GM12878 (cell line): ENCODE results near the gene FHL1. TPM values are rescaled to one million over a fixed set of nuclear protein-coding genes. Genes with fewer than 3 reads are reported as not detected.

Experiments used
- ATAC-seq: fragments of 200-7000 bp; cut with Tn5 transposase; 3 replicates; pipeline ENCODE4 v1.9.1; 2020; ENCODE audit warnings: mild to moderate bottlenecking, moderate library complexity
- BruUV-seq: library from RNA; stranded (reverse); fragments of 400-500 nt; replicated peaks from 2 replicates; lab custom pipeline; 2021; lab: Mats Ljungman, UMichigan
- CTCF ChIA-PET: fragments of 300-600 bp; sonication (Branson Sonifier 250); formaldehyde crosslinking; extraction: SDS; loops from one replicate; lab custom pipeline; 2021; ENCODE audit warnings: inconsistent platforms; lab: Yijun Ruan, JAX
- POLR2A ChIA-PET: fragments of 350-600 bp; formaldehyde crosslinking; extraction: SDS; loops from one replicate; lab custom pipeline; 2021; ENCODE audit warnings: inconsistent platforms; lab: Charles Lee
- RAD21 ChIA-PET: fragments of 300-600 bp; sonication (Branson Sonifier 250); formaldehyde crosslinking; loops from one replicate; lab custom pipeline; 2023; ENCODE audit warnings: antibody characterized with exemption; ENCODE audit not compliant: unreplicated experiment; lab: Charles Lee
- SMC1A ChIA-PET: fragments of 300-600 bp; sonication (Branson Sonifier 250); formaldehyde crosslinking; loops from one replicate; lab custom pipeline; 2023; ENCODE audit not compliant: unreplicated experiment, uncharacterized antibody; lab: Charles Lee
- DNase-seq: peaks from one replicate; pipeline ENCODE4 v3.0.0-alpha.2; 2011; ENCODE audit warnings: low read depth, low spot score
- FAIRE-seq: peaks from 3 replicates; lab custom pipeline; 2011; peaks lifted over from hg19 to GRCh38; lab: Jason Lieb, UNC
- H2AFZ ChIP-seq: 2 replicates; pipeline ENCODE4 v1.6.0; 2011; ENCODE audit warnings: low read depth, low read length, control low read depth; ENCODE audit not compliant: control insufficient read depth
- H3K27ac ChIP-seq: 2 replicates; pipeline ENCODE4 v1.5.1; 2011; ENCODE audit warnings: control low read depth; ENCODE audit not compliant: control insufficient read depth, insufficient read depth
- H3K27me3 ChIP-seq, 2 experiments: replicated peaks in 1 of 2; 2 replicates each; pipeline versions ENCODE4 v1.6.0 to v1.6.1; 2011; ENCODE audit warnings: low read length in 1 of 2; ENCODE audit not compliant: control insufficient read depth in 2 of 2, insufficient read depth in 2 of 2
- H3K36me3 ChIP-seq, 2 experiments: 2 replicates each; pipeline ENCODE4 v1.5.1; 2011; ENCODE audit warnings: low read length in 1 of 2; ENCODE audit not compliant: control insufficient read depth in 2 of 2, insufficient read depth in 2 of 2
- H3K4me1 ChIP-seq: 2 replicates; pipeline ENCODE4 v1.6.1; 2011; ENCODE audit warnings: mild to moderate bottlenecking, low read length, moderate library complexity, mixed read lengths; ENCODE audit not compliant: control insufficient read depth, insufficient read depth
- H3K4me2 ChIP-seq: 2 replicates; pipeline ENCODE4 v1.6.0; 2011; ENCODE audit warnings: control low read depth; ENCODE audit not compliant: control insufficient read depth, insufficient read depth
- H3K4me3 ChIP-seq: fragments of 200-600 bp; sonication (generic); 2 replicates; pipeline ENCODE4 v1.5.1; 2016
- H3K79me2 ChIP-seq: 2 replicates; pipeline ENCODE4 v1.6.0; 2011; ENCODE audit warnings: low read length; ENCODE audit not compliant: control insufficient read depth, insufficient read depth
- H3K9ac ChIP-seq: 2 replicates; pipeline ENCODE4 v1.8.0; 2011; ENCODE audit warnings: low read length, control low read depth, mixed read lengths; ENCODE audit not compliant: control insufficient read depth, insufficient read depth
- H3K9me3 ChIP-seq: replicated peaks from 3 replicates; pipeline ENCODE4 v1.5.1; 2011; ENCODE audit warnings: mild to moderate bottlenecking, low read length; ENCODE audit not compliant: control insufficient read depth, insufficient read depth
- H4K20me1 ChIP-seq: 2 replicates; pipeline ENCODE4 v1.6.0; 2011; ENCODE audit not compliant: control insufficient read depth, insufficient read depth
- CHD1 ChIP-seq: IDR thresholded peaks from 2 replicates; pipeline ENCODE4 v1.6.1; 2012; ENCODE audit warnings: low read depth, low read length, improper control_type of control experiment
- EGR1 ChIP-seq, 2 experiments: IDR thresholded peaks; 1 replicate in 1 of 2; 2 replicates in 1 of 2; pipeline ENCODE4 v1.6.1; 2011 to 2012; ENCODE audit warnings: low read depth in 2 of 2, low read length in 2 of 2, borderline replicate concordance in 1 of 2, mild to moderate bottlenecking in 1 of 2, moderate library complexity in 1 of 2
- ETV6 ChIP-seq, 2 experiments: fragments of 450-650 bp in 1 of 2; IDR thresholded peaks in 1 of 2; conservative IDR thresholded peaks in 1 of 2; 2 replicates each; pipeline ENCODE4 v1.6.1; 2014; ENCODE audit warnings: antibody characterized with exemption in 1 of 2, borderline replicate concordance in 1 of 2, low read depth in 1 of 2, mild to moderate bottlenecking in 1 of 2, moderate library complexity in 1 of 2
- HDAC6 ChIP-seq: fragments of 200-600 bp; sonication (generic); IDR thresholded peaks from one replicate; pipeline ENCODE4 v1.8.0; 2017; ENCODE audit warnings: antibody characterized with exemption; ENCODE audit not compliant: unreplicated experiment
- MTA3 ChIP-seq: IDR thresholded peaks from 2 replicates; pipeline ENCODE4 v1.6.1; 2012; ENCODE audit warnings: low read length, inconsistent platforms, borderline replicate concordance
- POU2F2 ChIP-seq: IDR thresholded peaks from 3 replicates; pipeline ENCODE4 v1.6.1; 2011; ENCODE audit warnings: low read depth, mild to moderate bottlenecking, low read length, borderline replicate concordance
- TCF12 ChIP-seq: IDR thresholded peaks from 2 replicates; pipeline ENCODE4 v1.6.1; 2011; ENCODE audit warnings: low read depth, mild to moderate bottlenecking, low read length
- ZZZ3 ChIP-seq: IDR thresholded peaks from 2 replicates; pipeline ENCODE4 v1.6.1; 2011; ENCODE audit warnings: low read depth; ENCODE audit not compliant: control insufficient read depth, insufficient read length
- WGBS: methylation state at CpG from one replicate; pipeline ENCODE4 v1.1.6; 2016; ENCODE audit warnings: low lambda C conversion rate; ENCODE audit not compliant: insufficient replicate concordance, insufficient coverage; ENCODE audit errors: missing lambda C conversion rate; 5-methylcytosine and 5-hydroxymethylcytosine counted together
- in situ Hi-C: fragments of 300-500 bp; cut with MboI; formaldehyde crosslinking; loops from 9 replicates; pipeline ENCODE4 v1.14.3; 2018; ENCODE audit warnings: mixed read lengths
- intact Hi-C: fragments of 100-400 bp; cut with micrococcal nuclease; formaldehyde crosslinking; loops from one replicate; pipeline ENCODE4 v1.14.2; 2022; ENCODE audit not compliant: unreplicated experiment
- polyA plus RNA-seq, 11 experiments: library from polyadenylated mRNA; depleted of rRNA in 4 of 11; unstranded in 6 of 11; stranded (reverse) in 5 of 11; fragments of >200 nt; fragmentation: Nextera tagmentation in 4 of 11; fragmentation: Illumina TruSeq in 1 of 11; extraction: Ambion mirVana in 4 of 11; extraction: Trizol in 1 of 11; gene quantifications; 1 replicate in 1 of 11; 2 replicates in 10 of 11; pipeline versions ENCODE4 v1.2.1 to v1.2.3, GENCODE V29; 2011 to 2016; ENCODE audit warnings: inconsistent platforms in 2 of 11, missing spikeins in 2 of 11, low read depth in 1 of 11
- total RNA-seq, 4 experiments: library from RNA; depleted of rRNA in 3 of 4; stranded (reverse); fragments of >200 nt in 3 of 4; fragmentation: Illumina TruSeq in 1 of 4; extraction: Trizol in 1 of 4; gene quantifications; 2 replicates each; pipeline versions ENCODE4 v1.2.1 to v1.2.3, GENCODE V29; 2013 to 2021
- TF ChIP-seq, protein P1 (sequence below): fragments of 450-650 bp; IDR thresholded peaks from 2 replicates; pipeline ENCODE4 v1.6.1; 2017; ENCODE audit warnings: borderline replicate concordance
- TF ChIP-seq, protein P2 (sequence below): fragments of 450-650 bp; IDR thresholded peaks from 2 replicates; pipeline ENCODE4 v1.6.1; 2017; ENCODE audit warnings: mild to moderate bottlenecking
- TF ChIP-seq, protein P3 (sequence below): fragments of 450-650 bp; IDR thresholded peaks from 2 replicates; pipeline ENCODE4 v1.6.1; 2017; ENCODE audit warnings: mild to moderate bottlenecking, low read depth, inconsistent platforms; ENCODE audit not compliant: poor library complexity, severe bottlenecking

The FHL1 gene
- total and polyA plus RNA-seq, 10 of the 15 experiments (the other 5 are each of a cell fraction or from before 2014, with no cell fraction given), result 0.13 to 0.59 (median 0.34) TPM; not detected in 1

DNA sequence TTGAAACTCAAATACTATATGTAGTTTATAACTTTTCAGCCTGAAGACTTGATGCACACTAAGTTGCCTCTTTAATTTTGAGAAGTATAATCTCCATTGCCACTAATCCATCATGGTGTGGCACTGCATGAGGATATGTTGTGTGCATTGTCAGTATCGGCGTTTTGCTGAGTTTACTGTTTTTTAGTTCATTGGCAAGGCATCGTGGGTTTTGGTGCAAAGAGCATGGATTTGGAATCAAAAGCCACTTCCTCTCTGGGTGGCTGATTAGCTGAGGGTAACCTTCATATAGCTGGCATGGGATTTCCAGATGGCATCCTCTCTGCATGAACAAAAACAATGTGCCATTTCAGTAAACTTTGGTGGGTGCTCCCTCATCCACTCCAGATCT lies 38.7 kb downstream of the FHL1 start:
- Histone ChIP-seq H3K36me3 (no peaks in the 10 kb centered on the region), H3K9ac (no peak overlapping the region), H3K27me3 (peaks cover 0 to 2% of the 10 kb centered on the region in 2 experiments; a peak in 1 of 4 replicates), H3K4me3 (no peak overlapping the region), H3K4me2 (no peak overlapping the region), H3K79me2 (no peaks in the 10 kb centered on the region), H4K20me1 (no peaks in the 10 kb centered on the region), H3K27ac (no peak overlapping the region), H3K4me1 (no peaks in the 10 kb centered on the region), H3K9me3 (no peaks in the 10 kb centered on the region), H2AFZ (no peak overlapping the region)
- POLR2A ChIA-PET, result no interaction called here
- DNase-seq (no peak), ATAC-seq (no peak), FAIRE-seq (no peak)
- no peak for TF ChIP-seq MTA3
- no peak for TF ChIP-seq POU2F2
- TF ChIP-seq ETV6 (conservative IDR thresholded peaks at IDR 0.05 in 1 of 2, IDR thresholded peaks at IDR 0.05 in 1 of 2; ENCODE audit: borderline replicate concordance in 1 of 2, low read depth in 1 of 2), result no peak
- TF ChIP-seq, protein P1, sequence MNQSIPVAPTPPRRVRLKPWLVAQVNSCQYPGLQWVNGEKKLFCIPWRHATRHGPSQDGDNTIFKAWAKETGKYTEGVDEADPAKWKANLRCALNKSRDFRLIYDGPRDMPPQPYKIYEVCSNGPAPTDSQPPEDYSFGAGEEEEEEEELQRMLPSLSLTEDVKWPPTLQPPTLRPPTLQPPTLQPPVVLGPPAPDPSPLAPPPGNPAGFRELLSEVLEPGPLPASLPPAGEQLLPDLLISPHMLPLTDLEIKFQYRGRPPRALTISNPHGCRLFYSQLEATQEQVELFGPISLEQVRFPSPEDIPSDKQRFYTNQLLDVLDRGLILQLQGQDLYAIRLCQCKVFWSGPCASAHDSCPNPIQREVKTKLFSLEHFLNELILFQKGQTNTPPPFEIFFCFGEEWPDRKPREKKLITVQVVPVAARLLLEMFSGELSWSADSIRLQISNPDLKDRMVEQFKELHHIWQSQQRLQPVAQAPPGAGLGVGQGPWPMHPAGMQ, result no peak
- TF ChIP-seq, protein P2, sequence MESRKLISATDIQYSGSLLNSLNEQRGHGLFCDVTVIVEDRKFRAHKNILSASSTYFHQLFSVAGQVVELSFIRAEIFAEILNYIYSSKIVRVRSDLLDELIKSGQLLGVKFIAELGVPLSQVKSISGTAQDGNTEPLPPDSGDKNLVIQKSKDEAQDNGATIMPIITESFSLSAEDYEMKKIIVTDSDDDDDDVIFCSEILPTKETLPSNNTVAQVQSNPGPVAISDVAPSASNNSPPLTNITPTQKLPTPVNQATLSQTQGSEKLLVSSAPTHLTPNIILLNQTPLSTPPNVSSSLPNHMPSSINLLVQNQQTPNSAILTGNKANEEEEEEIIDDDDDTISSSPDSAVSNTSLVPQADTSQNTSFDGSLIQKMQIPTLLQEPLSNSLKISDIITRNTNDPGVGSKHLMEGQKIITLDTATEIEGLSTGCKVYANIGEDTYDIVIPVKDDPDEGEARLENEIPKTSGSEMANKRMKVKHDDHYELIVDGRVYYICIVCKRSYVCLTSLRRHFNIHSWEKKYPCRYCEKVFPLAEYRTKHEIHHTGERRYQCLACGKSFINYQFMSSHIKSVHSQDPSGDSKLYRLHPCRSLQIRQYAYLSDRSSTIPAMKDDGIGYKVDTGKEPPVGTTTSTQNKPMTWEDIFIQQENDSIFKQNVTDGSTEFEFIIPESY, result no peak
- no peak for TF ChIP-seq ZZZ3
- no peak for TF ChIP-seq CHD1
- no peak for TF ChIP-seq TCF12
- TF ChIP-seq HDAC6, result no peak
- TF ChIP-seq EGR1 (IDR thresholded peaks at IDR 0.05; ENCODE audit: borderline replicate concordance in 1 of 2, low read depth in 2 of 2, low read length in 2 of 2), result no peak
- TF ChIP-seq, protein P3, sequence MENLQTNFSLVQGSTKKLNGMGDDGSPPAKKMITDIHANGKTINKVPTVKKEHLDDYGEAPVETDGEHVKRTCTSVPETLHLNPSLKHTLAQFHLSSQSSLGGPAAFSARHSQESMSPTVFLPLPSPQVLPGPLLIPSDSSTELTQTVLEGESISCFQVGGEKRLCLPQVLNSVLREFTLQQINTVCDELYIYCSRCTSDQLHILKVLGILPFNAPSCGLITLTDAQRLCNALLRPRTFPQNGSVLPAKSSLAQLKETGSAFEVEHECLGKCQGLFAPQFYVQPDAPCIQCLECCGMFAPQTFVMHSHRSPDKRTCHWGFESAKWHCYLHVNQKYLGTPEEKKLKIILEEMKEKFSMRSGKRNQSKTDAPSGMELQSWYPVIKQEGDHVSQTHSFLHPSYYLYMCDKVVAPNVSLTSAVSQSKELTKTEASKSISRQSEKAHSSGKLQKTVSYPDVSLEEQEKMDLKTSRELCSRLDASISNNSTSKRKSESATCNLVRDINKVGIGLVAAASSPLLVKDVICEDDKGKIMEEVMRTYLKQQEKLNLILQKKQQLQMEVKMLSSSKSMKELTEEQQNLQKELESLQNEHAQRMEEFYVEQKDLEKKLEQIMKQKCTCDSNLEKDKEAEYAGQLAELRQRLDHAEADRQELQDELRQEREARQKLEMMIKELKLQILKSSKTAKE, result no peak
- in situ Hi-C loops (no loop called here), intact Hi-C loops (no loop called here)
- SMC1A ChIA-PET, result no interaction called here
- CTCF ChIA-PET, result interaction anchor here (0.6 to 1.5 kb wide), 2 partner anchors 17 to 158 kb away, joined by 3 read pairs; no protein-coding TSS in a partner anchor
- BruUV-seq, result no TSS peak
- 48% methylated on average over 3 of the region's 3 CpGs for WGBS
- RAD21 ChIA-PET, result no interaction called here
